ENCODE results near the gene AQP9.
"Not testable (repeated sequence)": the region's sequence is repeated elsewhere in the genome, so short reads cannot be mapped to it uniquely, and the experiment has no call there.

AQP9 gene

DNA sequence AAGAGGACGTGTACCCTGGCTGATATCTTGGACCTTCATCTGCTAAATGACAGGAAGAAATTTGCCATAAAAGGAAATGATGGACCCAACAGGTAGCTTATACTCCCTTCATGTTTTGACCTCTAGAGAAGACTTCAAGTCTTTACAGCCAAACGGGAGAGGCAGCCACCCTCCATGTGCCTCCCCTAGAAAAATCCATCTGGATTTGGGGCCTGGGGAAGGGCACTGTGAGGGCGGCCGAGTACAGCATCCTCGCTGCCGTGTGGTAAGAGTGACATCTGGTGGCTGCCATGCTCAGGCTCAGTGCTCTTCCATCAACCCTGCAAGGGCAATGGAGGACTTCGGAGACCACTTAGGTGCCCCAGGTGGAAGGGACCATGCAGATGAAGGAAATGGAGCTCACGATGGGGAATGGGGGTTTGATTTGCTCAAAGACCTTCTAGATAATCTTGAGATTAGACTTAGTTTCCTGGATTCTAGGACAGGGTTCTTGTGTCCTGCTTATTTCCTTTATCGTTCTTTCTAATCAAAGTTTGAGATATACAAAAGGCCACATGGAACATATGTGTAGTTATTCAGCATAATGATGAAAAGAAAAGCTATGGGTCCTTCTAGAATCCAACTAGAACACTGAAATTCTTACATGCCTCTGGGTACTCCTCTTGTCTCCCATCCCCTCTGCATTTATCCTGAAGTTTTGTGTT is 44.4 kb downstream of the AQP9 start:
- peak; percentile 40 for DNase-seq

DNA sequence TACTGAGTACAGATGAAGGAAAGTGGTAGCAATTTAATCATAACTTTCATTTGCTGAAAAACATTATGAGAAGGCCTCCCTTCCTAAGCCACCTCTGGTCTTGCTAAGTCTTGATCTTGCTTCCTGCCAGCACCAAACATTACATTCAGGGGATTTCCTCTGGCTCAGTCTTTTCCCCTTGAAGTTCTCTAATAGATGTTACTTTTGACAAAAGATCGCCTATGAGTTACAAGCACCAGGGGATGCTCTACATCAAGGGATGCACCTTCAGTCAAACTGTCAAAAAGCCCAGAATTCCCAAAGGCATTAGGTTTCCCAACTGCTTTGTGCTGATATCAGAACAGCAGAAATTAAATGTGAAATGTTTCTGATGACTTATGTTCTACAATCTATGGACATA is 47.3 kb downstream of the AQP9 start:
- DNase-seq = peak; percentile 9

DNA sequence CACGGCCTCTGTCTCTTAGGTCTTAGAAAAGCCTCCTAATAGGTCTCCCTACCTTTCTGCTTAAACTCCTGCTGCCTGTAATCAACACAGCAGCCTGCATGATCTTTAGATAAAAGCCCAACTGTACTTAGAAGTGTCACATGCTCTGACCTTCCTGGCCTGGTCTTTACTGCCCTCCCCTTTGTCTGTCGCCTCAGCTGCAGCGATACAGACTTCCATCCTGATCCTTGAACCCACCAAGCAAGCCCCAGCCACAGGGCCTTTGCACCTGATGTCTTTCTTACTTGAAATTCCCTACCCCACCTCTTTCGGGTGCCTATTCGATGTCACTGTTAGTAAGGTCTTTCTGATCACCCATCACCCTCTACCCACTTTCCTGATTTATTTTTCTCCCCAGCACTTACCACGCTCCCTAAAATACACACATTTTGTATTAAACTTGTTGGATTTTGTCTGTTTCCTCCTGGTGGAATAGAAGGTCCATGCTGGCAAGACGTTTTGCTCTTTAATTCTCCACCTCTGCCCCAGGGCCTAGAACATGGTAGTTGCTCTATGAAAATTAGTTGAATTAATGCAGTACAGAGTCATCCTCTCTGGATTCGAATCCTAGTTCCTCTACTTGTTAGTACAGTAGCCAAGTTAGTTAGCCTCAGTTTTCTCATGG is 51.1 kb downstream of the AQP9 start:
- DNase-seq = no peak

- no peak for DNase-seq
These were observed 52.2 kb downstream of the AQP9 start for GRCh38 chr15:58190419-58190818.

DNA sequence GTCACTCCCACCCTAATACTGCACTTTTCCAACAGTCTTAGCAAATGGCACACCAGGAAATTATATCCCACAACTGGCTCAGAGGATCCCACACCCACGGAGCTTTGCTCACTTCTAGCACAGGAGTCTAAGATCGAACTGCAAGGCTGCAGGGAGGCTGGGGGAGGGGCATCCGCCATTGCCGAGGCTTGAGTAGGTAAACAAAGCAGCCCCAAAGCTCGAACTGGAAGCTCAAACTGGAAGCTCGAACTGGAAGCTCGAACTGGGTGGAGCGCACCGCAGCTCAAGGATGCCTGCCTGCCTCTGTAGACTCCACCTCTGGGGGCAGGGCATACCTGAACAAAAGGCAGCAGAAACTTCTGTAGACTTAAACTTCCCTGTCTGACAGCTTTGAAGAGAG is 55.5 kb downstream of the AQP9 start:
- not testable (repeated sequence) for DNase-seq

DNA sequence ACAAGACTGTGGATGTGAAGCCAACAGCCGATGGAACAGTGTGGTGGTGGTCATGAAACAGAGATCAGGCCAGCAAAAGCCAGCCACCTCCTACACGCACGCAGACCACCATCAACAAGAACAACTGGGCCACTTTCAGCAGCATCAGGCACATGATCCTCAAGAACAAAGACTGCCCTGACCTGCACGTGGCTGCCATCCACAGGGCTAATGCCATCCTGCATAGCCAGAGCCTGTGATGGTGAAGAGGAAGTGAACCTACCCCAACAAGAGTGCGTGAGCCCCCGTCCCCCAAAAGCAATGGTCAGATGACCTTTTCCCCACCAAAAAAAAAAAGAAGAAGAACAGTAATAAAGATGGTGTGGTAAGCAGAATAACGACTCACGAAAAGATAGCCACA is 62.6 kb downstream of the AQP9 start:
- no peak for DNase-seq

DNA sequence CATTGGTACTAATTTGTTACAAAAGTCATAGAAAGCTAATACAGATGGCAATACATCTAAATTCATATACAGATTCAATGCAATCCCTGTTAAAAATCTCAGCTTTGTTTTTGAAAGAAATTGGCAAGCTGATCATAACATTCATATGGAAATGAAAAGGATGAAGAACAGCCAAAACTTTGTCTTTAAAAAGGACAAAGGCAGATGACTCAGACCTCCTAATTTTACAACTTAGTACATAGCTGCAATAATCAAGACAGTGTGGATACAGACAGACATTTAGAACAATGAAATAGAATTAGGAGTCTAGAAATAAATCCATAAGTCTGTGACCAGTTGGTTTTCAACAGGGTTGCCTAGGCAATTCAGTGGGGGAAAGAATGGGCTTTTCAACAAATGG is 63.3 kb downstream of the AQP9 start:
- no peak for DNase-seq

DNA sequence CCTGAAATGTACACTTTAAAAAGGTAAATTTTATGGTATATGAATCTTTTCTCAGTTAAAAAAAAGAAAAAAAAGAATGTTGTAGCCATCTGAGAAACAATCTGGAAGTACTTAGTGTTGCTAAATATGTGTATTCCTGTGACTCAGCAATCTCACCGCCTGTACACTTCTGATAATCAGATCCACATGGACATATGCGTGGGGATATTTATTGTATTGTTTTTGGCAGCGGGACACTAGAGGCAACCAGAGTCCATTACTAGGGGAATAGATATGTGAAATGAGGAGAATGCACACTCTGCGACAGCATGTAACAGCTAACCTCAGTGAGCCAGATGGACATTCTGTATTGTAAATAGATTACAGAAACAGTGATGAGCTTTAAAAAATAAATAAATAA is 65.4 kb downstream of the AQP9 start:
- DNase-seq = no peak

DNA sequence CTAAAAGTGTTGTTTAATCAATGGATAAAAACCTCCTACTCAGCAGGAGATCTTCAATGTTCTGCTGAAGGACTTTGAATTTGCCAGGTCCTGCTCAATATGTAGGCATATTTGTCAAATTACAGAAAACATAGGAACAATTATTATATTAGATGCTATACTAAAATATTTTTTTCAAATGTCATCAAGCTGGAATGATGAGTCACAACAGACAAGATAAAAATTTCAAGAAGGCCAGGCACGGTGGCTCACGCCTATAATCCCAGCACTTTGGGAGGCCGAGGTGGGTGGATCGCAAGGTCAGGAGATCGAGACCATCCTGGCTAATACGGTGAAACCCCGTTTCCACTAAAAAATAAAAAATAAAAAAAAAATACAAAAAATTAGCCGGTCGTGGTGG is 68.0 kb downstream of the AQP9 start:
- no peak for DNase-seq

DNA sequence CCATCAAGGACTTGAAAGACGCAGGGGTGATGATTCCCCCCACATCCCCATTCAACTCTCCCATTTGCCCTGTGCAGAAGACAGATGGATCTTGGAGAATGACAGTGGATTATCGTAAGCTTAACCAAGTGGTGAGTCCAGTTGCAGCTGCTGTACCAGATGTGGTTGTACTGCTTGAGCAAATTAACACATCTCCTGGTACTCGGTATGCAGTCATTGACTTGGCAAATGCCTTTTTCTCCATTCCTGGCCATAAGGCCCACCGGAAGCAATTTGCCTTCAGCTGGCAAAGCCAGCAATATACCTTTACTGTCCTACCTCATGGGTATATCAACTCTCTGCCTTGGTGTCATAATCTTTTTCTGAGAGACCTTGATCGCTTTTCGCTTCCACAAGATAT is 70.0 kb downstream of the AQP9 start:
- DNase-seq = not testable (repeated sequence)

DNA sequence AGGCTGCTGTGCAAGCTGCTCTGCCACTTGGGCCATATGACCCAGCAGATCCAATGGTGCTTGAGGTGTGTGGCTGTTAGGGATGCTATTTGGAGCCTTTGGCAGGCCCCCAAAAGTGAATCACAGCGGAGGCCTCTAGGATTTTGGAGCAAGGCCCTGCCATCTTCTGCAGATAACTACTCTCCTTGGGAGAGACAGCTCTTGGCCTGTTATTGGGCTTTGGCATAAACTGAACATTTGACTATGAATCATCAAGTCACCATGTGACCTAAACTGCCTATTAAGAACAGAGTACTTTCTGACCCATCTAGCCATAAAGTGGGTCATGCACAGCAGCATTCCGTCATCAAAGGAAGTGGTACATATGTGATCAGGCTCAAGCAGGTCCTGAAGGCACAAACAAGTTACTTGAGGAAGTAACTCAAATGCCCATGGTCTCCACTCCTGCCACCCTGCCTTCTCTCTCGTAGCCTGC is 70.9 kb downstream of the AQP9 start:
- peak; percentile 30 for DNase-seq

DNA sequence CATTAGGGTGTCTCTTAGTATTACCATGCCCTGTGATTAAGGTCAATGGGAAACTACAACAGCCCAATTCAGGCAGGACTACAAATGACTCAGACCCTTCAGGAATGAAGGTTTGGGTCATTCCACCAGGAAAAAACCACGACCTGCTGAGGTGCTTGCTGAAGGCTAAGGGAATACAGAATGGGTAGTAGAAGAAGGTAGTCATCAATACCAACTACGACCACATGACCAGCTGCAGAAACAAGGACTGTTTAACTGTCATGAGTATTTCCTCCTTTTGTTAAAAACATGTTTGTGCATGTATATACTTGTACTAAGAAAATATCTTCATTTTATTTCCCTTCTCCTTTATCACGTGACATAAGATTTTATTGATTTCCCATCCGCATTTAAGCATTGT is 71.8 kb downstream of the AQP9 start:
- DNase-seq = not testable (repeated sequence)

DNA sequence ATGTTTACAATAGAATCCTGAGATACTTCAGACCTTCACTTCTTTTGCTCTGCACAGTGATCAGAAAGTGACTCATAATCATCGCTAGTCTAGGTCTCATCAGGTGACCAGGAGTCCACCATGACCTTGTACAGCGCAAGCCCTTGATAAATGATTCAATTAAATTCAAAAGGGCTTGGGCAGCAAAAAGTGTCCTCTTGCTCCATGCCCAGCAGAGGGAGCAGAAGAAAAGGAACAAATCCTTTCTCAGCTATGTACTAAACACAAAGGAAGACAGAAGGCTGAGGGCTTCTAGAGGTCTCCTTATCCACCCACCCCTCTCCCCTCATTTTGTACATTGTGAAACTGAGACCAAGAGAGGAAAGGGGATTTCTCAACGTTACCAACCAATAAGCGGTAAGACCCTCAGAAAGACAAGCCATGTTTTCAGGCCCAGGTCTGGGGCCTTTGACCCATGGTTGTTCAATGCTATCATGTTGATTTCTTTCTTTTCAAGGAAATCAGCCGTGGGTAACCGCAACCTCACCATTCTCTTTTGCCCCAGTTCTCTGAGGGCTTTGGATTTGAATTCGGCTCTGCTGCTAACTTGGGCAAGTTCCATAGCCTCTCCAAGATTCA is 74.8 kb downstream of the AQP9 start:
- peak; percentile 2 for DNase-seq

DNA sequence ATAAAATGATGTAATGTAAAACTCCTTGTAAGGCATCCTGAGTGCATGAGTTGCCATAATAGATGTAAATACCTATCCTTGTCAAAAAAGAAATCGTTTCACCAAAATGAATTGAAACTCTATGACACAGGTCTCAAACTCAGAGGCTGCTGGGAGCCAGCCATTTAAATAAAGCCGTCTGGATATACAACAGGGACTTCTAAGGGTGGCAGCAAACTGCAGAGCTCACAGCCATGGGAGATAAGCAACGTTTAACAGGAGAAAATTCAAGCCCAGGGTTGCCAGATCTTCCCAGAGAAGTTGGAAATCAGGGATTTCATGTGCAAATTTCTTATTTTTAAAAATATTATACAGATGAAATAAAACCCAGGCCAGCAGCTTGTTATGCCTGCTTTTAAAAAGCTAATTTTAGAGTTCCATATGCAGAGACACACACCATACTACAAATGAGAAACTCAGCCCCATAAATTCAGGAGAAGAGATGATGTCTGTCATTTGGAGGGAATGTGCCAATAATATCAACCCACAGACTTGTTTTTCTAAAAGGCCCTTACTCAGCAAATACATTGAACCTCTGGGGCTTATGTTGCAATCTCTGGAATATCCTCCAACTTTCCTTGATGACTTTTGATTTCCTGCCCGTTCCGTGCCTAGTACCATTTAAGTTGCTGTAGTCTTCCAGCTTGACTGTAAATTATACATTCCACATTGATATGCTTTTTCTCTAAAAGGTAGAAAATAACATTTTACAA is 75.6 kb downstream of the AQP9 start:
- DNase-seq = no peak

DNA sequence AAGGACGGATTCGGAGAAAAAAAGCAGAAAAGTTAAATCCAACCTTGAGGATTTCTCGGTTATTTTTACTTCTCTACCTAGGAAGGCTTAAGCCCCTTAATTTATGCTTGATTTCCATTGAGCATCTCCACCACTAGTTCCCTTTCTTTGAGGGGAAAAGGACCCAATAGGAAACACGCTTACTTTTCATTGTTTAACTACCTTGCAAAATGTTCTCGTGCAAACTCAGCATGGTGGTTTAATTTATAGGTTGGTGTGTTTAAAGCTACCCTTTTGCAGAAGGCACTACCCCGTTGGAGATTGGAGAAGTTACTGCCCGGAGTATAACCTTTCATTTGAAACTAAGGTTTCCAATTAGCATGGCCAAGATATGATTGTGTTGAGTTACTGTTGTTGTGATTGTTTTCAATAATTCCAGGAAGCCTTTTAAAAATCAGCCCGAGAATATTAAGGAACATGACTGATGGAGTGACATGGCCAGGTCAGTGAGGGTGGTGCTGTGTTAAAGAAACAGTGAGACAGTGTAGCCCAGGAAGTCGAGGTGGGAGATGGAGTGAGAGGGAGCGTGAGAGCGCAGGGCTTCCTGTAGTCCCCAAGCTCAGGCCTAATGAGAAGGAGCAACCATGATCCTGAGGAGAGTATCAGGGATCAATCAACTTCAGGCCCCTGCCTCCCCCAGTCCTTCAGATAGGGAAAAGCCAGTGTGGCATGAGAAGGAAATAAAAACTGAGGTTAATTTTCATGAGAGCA is 76.6 kb downstream of the AQP9 start:
- DNase-seq = no peak

DNA sequence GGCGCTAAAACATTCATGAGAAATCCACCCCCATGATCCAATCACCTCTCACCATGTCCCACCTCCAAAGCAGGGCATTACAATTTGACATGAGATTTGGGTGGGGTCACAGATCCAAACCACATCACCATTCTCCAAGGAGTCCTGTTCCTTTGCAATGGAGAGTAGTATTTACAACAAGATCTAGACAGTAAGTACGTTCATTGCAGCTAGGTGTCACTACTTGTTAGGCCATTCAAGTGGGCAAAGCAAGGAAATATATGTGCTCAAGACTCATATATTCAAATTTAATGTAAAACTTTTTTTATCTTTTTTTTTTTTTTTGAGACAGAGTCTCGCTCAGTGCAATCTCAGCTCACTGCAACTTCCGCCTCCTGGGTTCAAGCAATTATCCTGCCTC is 79.3 kb downstream of the AQP9 start:
- no peak for DNase-seq

- DNase-seq = no peak
These were observed 83.5 kb downstream of the AQP9 start for GRCh38 chr15:58221591-58222241.

GRCh38 chr15:58222679-58223078 is 84.5 kb downstream of the AQP9 start:
- DNase-seq = no peak

- no peak for DNase-seq
These were observed 85.3 kb downstream of the AQP9 start for GRCh38 chr15:58223432-58223831.

- DNase-seq = no peak
These were observed 85.9 kb downstream of the AQP9 start for GRCh38 chr15:58224068-58224467.

- peak; percentile 68 for DNase-seq
These were observed 89.7 kb downstream of the AQP9 start for GRCh38 chr15:58227706-58228543.
